Measurements from ENCODE around the gene AOPEP. TPM values are rescaled to one million over a fixed set of nuclear protein-coding genes. Genes with fewer than 3 reads are reported as not detected.

The AOPEP gene
- total RNA-seq, 1 experiment from 2014 or later, result 14.4 TPM

- TF ChIP-seq OVOL2 (CRISPR knock-in tag; IDR thresholded peaks at IDR 0.05; ENCODE audit: borderline replicate concordance), result no peak
- no peak for TF ChIP-seq KAT7 (CRISPR knock-in tag; IDR thresholded peaks at IDR 0.05; ENCODE audit: borderline replicate concordance)
- no peak for TF ChIP-seq NR2C2 (CRISPR knock-in tag; IDR thresholded peaks at IDR 0.05)
- TF ChIP-seq ZNF416 (CRISPR knock-in tag; IDR thresholded peaks at IDR 0.05), result no peak
- no peak for TF ChIP-seq IRF2 (CRISPR knock-in tag; IDR thresholded peaks at IDR 0.05; ENCODE audit: borderline replicate concordance, low read depth)
- no peak for TF ChIP-seq CREB1 (CRISPR knock-in tag; IDR thresholded peaks at IDR 0.05)
- no peak for TF ChIP-seq ETV6 (CRISPR knock-in tag; IDR thresholded peaks at IDR 0.05)
- TF ChIP-seq E2F4 (CRISPR knock-in tag; IDR thresholded peaks at IDR 0.05; ENCODE audit: borderline replicate concordance, low read depth), result no peak
- no peak for TF ChIP-seq ZSCAN18 (CRISPR knock-in tag; IDR thresholded peaks at IDR 0.05)
- TF ChIP-seq PRRX2 (CRISPR knock-in tag; IDR thresholded peaks at IDR 0.05), result no peak
- TF ChIP-seq MLX (CRISPR knock-in tag; IDR thresholded peaks at IDR 0.05), result no peak
- TF ChIP-seq RELA (CRISPR knock-in tag; IDR thresholded peaks at IDR 0.05; ENCODE audit: borderline replicate concordance), result no peak
- TF ChIP-seq SOX15 (CRISPR knock-in tag; IDR thresholded peaks at IDR 0.05), result no peak
- TF ChIP-seq GTF2I (CRISPR knock-in tag; conservative IDR thresholded peaks at IDR 0.05), result no peak
- no peak for TF ChIP-seq STAT6 (CRISPR knock-in tag; conservative IDR thresholded peaks at IDR 0.05; ENCODE audit: low read depth)
- TF ChIP-seq NFYB (CRISPR knock-in tag; conservative IDR thresholded peaks at IDR 0.05; ENCODE audit: low read depth), result no peak
- TF ChIP-seq FOXK1 (CRISPR knock-in tag; IDR thresholded peaks at IDR 0.05), result no peak
- TF ChIP-seq ZNF281 (CRISPR knock-in tag; IDR thresholded peaks at IDR 0.05), result no peak
- Mint-ChIP-seq H3K36me3 (no peaks in the 10 kb centered on the region), H3K27ac (no peak overlapping the region), H3K4me3 (no peak overlapping the region), H3K4me1 (no peaks in the 10 kb centered on the region), H3K27me3 (ENCODE audit: low read depth) (no peaks in the 10 kb centered on the region), H3K9me3 (no peaks in the 10 kb centered on the region)
- CTCF ChIA-PET, result interaction anchor here (0.6 to 1.4 kb wide), 2 partner anchors 9 to 15 kb away, joined by 3 to 4 read pairs; no protein-coding TSS in a partner anchor
- ATAC-seq (no peak), DNase-seq (ENCODE audit: low spot score) (no peak)
- POLR2A ChIA-PET, result no interaction called here
Measured at GRCh38 chr9:95032580-95033341, 306.3 kb downstream of the AOPEP start.

Data from WTC11 (cell line).